ENCODE results near the gene METTL17. TPM values are rescaled to one million over a fixed set of nuclear protein-coding genes. Genes with fewer than 3 reads are reported as not detected.
"Not testable (repeated sequence)": the region's sequence is repeated elsewhere in the genome, so short reads cannot be mapped to it uniquely, and the experiment has no call there.

METTL17 gene
- total and polyA plus RNA-seq, 2 of the 8 experiments (the other 6 are each of a cell fraction or from before 2014, with no cell fraction given), result 73.8 to 138 TPM

- H3K18ac ChIP-seq (ENCODE audit: extremely low read depth, low read length); H4K5ac ChIP-seq (ENCODE audit: insufficient read length, low read depth, low read length); H3K56ac ChIP-seq (replicated peaks; ENCODE audit: insufficient read length, low read depth, low read length); H2BK120ac ChIP-seq (replicated peaks; ENCODE audit: low read depth, low read length); H3K27ac ChIP-seq (ENCODE audit: low read depth, low read length); H4K91ac ChIP-seq (replicated peaks; ENCODE audit: insufficient read length, low read length); H3K4ac ChIP-seq (replicated peaks; ENCODE audit: insufficient read length, low read depth, low read length); POLR2A ChIA-PET (ENCODE audit: partially characterized antibody); H3K27me3 ChIP-seq (replicated peaks in 1 of 4; ENCODE audit: control insufficient read depth in 3 of 4, extremely low read depth in 1 of 4, insufficient read depth in 3 of 4, low read length in 3 of 4); H2BK5ac ChIP-seq (ENCODE audit: low read depth, low read length); H3K9ac ChIP-seq (replicated peaks in 1 of 4; ENCODE audit: extremely low read depth in 1 of 4, low read depth in 3 of 4, low read length in 3 of 4); H3K23me2 ChIP-seq (ENCODE audit: low read depth, low read length); H3K9me3 ChIP-seq (ENCODE audit: insufficient read depth in 2 of 2, low read depth in 1 of 2, low read length in 1 of 2); FAIRE-seq; H3K79me1 ChIP-seq (ENCODE audit: low read depth, low read length); H2BK12ac ChIP-seq (ENCODE audit: low read depth, low read length); H3K79me2 ChIP-seq (ENCODE audit: control insufficient read depth in 1 of 2, insufficient read depth in 2 of 2, low read length in 2 of 2); H2BK15ac ChIP-seq (ENCODE audit: low read length); DNase-seq (ENCODE audit: low read depth in 1 of 2, low spot score in 2 of 2); H2AFZ ChIP-seq (ENCODE audit: low read length); H3K14ac ChIP-seq (ENCODE audit: insufficient read length); H3K4me3 ChIP-seq (ENCODE audit: extremely low read depth in 1 of 4, insufficient read depth in 2 of 4, low read depth in 3 of 4, low read length in 4 of 4); H3K23ac ChIP-seq (ENCODE audit: insufficient read length); H3K36me3 ChIP-seq (ENCODE audit: control insufficient read depth in 2 of 4, insufficient read depth in 4 of 4, low read length in 3 of 4); H3K4me2 ChIP-seq (ENCODE audit: insufficient read depth in 1 of 2, low read depth in 2 of 2, low read length in 2 of 2); H4K8ac ChIP-seq (ENCODE audit: extremely low read depth, insufficient read depth, low read length); H2BK20ac ChIP-seq (ENCODE audit: low read length); H4K20me1 ChIP-seq (replicated peaks in 1 of 2; ENCODE audit: control insufficient read depth in 1 of 2, insufficient read depth in 2 of 2, low read length in 2 of 2); H3K4me1 ChIP-seq (replicated peaks in 1 of 4; ENCODE audit: control insufficient read depth in 3 of 4, insufficient read depth in 4 of 4, low read length in 3 of 4): not testable (repeated sequence)
- CTCF ChIA-PET (ENCODE audit: partially characterized antibody), result interaction anchor here (0.7 to 4.6 kb wide), 4 partner anchors 12 to 101 kb away, joined by 3 to 42 read pairs (median 6); no protein-coding TSS in a partner anchor
- H2AK5ac ChIP-seq (ENCODE audit: low read depth, low read length), result 0 out of 2 replicates have a peak overlapping the region, but pooled peaks have one; percentile 75
Observed at GRCh38 chr14:20958946-20959345, 30.8 kb upstream of the METTL17 start.
